ENCODE data around the gene COBL.

Gene COBL

DNA sequence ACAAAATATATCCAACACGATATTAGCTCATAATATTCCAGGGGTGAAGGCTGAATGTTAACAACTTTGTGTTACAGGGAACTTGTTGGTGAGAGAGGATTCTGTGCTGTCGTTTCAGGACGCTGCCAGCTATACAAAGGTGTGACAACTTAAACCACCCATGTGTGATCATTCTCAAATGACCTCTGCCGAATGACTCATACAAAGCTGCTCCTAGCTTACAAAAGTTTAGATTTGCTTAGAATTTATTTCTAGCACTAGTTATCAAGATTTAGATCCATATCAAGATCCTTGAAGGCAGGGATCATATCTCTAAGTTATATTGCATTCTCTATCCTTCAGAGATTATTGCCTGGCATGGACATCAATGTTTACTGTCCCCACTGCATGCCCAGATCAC is 65.3 kb downstream of the COBL start:
- FAIRE-seq: no peak

DNA sequence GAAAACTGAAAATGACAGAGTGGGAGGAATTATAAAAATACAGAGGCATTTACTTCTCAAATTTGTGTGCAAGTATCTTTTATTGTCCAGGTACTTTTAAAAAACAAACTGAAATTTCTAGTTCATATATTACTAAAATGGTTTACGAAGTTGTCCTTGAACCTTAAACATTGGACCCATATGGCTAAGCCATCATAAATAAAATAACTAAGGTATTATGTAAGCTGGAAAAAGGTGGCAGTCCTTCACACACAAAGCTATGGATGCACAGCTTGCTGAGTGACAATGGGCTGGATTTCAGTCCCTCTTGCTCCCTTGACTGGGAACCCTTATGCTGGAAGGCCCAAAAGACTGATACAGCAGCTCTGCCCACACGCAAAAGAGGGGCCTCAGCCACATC is 66.1 kb downstream of the COBL start:
- no peak for FAIRE-seq

- FAIRE-seq: no peak
Observed at GRCh38 chr7:51249991-51250390, 66.6 kb downstream of the COBL start.

- no peak for FAIRE-seq
Observed at GRCh38 chr7:51249187-51249945, 67.2 kb downstream of the COBL start.

GRCh38 chr7:51246258-51247245 is 70.1 kb downstream of the COBL start:
- FAIRE-seq: no peak

GRCh38 chr7:51244885-51245284 is 71.7 kb downstream of the COBL start:
- no peak for FAIRE-seq

GRCh38 chr7:51244053-51244452 is 72.6 kb downstream of the COBL start:
- no peak for FAIRE-seq

DNA sequence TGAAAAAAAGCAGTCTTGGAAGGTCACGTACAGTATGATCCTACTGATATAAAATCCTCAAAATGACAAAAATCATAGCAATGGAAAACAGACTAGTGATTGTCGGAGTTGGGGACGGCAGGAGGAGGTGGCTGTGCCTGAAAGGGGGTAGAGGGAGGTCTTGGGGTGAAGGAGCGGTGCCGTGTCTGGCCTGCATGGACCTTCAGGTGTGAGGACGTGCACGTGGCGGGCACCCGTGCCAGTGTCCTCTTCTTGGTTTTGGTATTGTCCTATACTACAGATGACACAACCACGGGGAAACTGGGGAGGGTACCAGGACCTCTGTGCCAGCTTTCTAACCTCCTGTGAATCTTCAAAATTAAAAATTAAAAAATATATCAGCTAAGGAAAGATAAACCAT is 73.0 kb downstream of the COBL start:
- no peak for FAIRE-seq

DNA sequence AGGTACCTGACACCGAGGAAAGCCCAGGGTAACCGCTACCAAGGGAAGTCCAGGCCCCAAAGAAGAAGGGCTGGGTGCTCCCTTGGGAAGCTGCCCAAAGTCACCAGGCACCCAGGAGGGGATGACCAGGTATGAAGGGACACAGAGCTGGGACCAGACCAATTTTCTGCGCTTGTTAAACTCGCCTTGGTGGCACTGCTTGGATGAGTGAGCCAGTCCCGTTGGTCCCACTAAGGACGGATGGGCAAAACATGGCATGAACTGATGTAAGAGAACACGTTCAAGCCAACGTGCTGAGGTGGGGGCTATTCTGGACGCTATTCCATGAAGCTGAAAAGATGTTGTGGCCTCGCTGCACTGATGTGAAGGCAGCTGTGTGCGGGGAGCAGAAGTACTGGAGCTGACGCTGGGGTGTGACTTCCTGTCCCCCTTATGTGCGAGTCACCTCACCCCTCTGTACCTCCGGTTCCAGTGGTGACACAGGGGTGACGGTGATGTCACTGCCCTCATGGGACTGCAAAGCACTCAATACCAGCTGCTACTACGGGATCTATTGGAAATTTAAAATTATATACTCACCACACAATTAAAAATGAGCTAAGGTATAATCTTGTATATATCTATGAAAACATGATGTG is 73.6 kb downstream of the COBL start:
- no peak for FAIRE-seq

- FAIRE-seq: no peak
Observed at GRCh38 chr7:51242007-51242691, 74.5 kb downstream of the COBL start.

DNA sequence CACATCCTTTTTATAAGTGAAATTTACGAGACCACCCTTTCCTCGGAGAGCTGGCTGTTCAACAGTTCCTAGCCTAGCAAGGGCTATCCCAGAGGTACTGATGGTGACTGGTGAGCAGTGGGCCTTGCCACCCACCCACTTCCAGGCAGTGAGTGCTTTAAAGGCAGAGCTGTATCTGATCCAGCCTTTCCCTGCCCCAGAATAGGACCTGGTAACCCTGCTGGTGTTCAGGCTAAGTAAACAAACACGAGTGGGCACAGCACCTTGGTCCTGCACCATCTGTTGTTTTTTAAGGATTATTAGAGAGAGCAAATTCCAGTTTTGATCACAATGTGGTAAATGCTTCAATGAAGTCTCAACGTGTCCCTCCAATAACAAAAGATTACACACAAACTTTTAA is 75.7 kb downstream of the COBL start:
- FAIRE-seq: no peak

GRCh38 chr7:51239691-51240090 is 76.9 kb downstream of the COBL start:
- FAIRE-seq: no peak

- FAIRE-seq: no peak
Observed at GRCh38 chr7:51238981-51239495, 77.6 kb downstream of the COBL start.

DNA sequence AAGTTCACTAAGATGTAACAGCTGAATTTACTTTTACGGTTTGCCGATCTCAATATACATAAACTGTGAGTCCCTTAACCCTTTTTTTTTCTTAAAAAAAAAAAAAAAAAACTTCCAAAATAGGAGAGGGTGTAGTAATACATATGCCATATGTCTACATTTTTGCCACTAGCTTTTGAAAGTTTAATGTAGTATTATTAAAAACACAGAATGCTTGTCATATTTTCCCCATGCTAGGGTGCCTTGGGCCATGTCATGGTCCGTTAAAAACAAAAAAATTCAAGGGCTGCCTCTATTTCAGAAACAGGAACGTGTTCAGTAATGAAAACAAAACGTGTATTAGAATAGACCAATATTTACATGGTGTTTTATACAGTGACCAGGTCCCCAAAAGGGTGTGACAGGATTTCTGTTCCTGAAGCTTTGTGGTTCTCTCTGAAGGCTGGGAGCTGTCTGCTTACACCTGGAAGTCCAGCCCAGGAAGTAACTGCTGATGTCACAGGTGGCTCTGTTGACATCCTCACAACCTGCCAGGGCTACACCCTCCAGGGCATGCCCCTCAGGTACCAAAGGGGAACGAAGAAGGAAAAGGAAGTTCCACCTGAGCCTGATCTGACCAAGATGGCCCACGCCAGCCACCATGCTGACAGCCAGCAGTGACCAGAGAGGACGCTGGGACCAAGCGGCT is 79.0 kb downstream of the COBL start:
- FAIRE-seq: no peak

- FAIRE-seq: no peak
Observed at GRCh38 chr7:51236470-51237132, 80.0 kb downstream of the COBL start.

DNA sequence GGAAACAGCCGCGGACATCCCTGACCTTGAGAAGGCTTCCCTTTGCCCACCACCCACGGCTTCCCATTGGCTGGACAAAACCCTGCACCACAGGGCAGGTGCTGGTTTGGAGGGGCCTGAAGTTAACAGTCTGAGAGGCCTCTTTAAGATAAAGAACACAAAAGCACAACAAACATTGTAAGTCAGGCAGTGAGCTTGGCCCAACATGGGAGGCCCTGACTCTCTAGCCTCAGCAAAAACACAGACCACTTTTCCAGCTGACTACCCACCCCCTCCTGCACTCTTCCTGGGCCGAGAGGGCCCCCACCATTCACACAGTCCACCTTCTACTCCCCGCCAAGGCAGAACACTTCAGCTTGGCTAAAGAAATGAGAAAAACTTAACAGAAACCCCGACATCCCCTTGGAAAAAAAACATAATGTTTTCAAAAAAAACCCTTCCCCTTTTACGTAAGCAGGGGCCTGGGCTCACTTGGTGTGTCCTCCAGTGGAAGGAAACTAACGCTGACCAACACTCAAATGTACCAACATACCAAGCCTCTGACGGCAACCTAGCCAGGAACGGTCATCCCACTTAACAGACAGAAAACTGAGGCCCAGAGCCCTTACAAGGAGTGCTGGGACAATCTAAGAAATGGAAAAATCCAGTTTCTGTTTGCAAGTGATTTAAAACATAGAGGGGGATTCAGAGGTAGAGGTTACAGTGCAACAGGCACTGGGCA is 80.9 kb downstream of the COBL start:
- no peak for FAIRE-seq

DNA sequence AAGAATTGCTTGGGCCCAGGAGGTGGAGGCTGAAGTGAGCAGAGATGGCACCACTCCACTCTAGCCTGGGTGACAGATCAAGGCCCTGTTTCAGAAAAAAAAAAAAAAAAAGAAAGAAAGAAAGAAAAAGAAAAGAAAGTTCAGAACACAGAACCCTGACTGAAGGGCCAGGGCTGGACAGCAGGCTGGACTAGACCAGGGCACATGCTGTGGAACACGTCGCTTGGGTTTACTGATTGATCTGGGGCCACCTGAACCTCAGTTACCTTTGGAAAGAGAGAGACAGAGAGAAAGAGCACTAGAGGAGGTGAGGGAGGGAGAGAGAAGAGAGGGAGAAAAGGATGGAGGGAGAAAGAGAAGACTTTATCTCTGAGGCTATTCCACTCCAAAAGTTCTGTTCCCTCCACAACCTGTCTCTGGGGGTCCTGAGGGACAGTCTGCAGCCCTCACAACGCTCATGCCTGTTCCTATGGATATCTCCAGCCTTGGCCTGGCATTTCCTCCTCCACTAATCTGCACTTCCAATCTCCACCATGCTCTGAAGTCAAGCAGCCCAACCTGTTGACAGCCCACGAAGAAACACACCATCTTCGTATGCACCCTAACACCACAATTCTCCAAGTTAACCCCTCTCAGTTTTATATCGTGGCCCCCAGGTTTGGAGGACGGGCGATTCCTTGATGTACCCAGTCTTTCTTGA is 81.8 kb downstream of the COBL start:
- no peak for FAIRE-seq

- FAIRE-seq: no peak
Observed at GRCh38 chr7:51234139-51234538, 82.5 kb downstream of the COBL start.

DNA sequence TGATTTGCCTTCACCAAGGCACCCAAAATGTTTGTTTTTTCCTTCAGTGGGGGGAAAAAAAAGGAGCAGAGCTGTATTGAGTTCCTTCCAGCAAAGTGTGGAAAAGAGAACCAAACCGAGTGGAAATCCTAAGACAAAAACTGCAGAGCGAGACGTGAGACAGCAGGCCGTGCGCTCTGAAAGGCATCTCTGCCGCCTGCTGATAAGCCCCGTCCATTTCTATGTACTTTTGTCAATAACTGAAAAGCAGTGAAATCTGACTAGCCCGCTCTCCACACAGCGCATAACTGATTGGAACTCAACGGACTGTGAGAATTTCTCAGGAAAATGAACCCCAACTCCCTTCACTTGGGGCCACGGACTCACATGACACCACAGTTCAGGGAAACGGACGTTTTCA is 83.2 kb downstream of the COBL start:
- no peak for FAIRE-seq

DNA sequence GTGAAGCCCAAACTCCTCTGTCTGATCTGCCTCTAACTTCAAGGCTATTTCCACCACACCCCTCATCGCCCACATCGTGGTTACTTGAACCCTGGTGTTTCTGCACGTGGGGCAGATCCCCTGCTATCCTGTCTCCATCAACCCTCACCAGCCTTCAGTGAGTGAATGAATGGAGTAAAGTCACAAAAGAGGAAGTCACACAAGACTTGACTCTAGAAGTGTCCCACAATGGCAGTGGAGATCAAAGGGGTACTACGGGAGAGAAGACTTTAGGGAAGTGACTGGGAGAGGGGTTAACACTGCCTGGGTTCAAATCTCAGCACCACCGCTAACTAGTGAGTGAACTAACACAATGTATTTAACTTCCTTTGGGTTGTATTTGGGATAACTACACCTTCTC is 85.9 kb downstream of the COBL start:
- no peak for FAIRE-seq
